ENCODE measurements around the gene SRMS. TPM values are rescaled to one million over a fixed set of nuclear protein-coding genes. Genes with fewer than 3 reads are reported as not detected.

SRMS gene
- total RNA-seq, 1 experiment from 2014 or later, result 0.79 TPM

DNA sequence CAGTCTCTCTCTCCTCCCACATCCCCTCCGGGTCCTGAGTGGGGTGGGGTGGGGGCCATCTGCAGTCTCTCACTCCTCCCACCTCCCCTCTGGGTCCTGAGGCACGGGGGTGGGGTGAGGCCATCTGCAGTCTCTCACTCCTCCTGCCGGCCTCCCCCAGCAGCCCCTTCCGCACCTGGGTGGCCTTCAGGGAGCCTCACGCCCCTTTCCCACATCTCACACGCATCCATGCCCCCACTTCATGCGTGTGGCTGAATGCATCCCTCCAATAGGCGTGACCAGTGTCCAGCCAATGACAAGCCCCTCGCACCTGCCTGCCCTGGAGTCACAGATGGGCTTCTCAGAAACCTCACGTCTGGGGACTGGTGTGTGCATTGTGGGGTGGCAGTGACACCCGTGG lies 993 bp upstream of the SRMS start:
- no peak overlapping the region for H4K91ac ChIP-seq (ENCODE audit: insufficient read length, low read depth, low read length)
- TF ChIP-seq, protein P1, sequence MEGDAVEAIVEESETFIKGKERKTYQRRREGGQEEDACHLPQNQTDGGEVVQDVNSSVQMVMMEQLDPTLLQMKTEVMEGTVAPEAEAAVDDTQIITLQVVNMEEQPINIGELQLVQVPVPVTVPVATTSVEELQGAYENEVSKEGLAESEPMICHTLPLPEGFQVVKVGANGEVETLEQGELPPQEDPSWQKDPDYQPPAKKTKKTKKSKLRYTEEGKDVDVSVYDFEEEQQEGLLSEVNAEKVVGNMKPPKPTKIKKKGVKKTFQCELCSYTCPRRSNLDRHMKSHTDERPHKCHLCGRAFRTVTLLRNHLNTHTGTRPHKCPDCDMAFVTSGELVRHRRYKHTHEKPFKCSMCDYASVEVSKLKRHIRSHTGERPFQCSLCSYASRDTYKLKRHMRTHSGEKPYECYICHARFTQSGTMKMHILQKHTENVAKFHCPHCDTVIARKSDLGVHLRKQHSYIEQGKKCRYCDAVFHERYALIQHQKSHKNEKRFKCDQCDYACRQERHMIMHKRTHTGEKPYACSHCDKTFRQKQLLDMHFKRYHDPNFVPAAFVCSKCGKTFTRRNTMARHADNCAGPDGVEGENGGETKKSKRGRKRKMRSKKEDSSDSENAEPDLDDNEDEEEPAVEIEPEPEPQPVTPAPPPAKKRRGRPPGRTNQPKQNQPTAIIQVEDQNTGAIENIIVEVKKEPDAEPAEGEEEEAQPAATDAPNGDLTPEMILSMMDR (conservative IDR thresholded peaks at IDR 0.05), result no peak
- no peak overlapping the region for H3K14ac ChIP-seq (ENCODE audit: insufficient read depth, low read length)
- H3K56ac ChIP-seq (ENCODE audit: insufficient read length, low read depth, low read length), result no peak overlapping the region
- Mint-ChIP-seq H3K4me3 (no peak overlapping the region), H3K4me1 (peaks cover 22 to 40% of the 10 kb centered on the region in 2 experiments), H3K27ac (no peak overlapping the region), H3K27me3 (ENCODE audit: low read depth) (no peaks in the 10 kb centered on the region), H3K36me3 (ENCODE audit: insufficient read depth in 1 of 3, low read depth in 3 of 3) (no peaks in the 10 kb centered on the region; a peak in 1 of 7 replicates), H3K9me3 (no peaks in the 10 kb centered on the region)
- no peak overlapping the region for H3K23ac ChIP-seq (ENCODE audit: insufficient read length, low read depth, low read length)
- H2BK120ac ChIP-seq (ENCODE audit: low read depth, low read length, poor library complexity, severe bottlenecking), result no peak overlapping the region
- peaks cover 4% of the 10 kb centered on the region for H3K23me2 ChIP-seq (ENCODE audit: insufficient read length, low read depth, low read length, poor library complexity, severe bottlenecking)
- H2BK5ac ChIP-seq (ENCODE audit: insufficient read length, low read length), result no peak overlapping the region
- H4K8ac ChIP-seq (replicated peaks; ENCODE audit: insufficient read length, low read depth, low read length), result no peak overlapping the region
- no peaks in the 10 kb centered on the region for H3K9me3 ChIP-seq (ENCODE audit: control insufficient read depth, low read depth, low read length)
- H2AK5ac ChIP-seq (ENCODE audit: insufficient read length, low read length), result no peak overlapping the region
- H3K79me2 ChIP-seq (ENCODE audit: insufficient read depth, low read length), result no peaks in the 10 kb centered on the region
- no peak overlapping the region for H2BK12ac ChIP-seq (ENCODE audit: insufficient read length, low read depth, low read length)
- no peaks in the 10 kb centered on the region; the same call in 1 of the 2 replicates for H3K4me1 ChIP-seq (ENCODE audit: insufficient read depth, low read length)
- H4K5ac ChIP-seq (ENCODE audit: insufficient read length, low read depth, low read length), result no peak overlapping the region
- no peak overlapping the region for H2AFZ ChIP-seq (ENCODE audit: low read length)
- WGBS (ENCODE audit: extremely low coverage, insufficient read length, low lambda C conversion rate), result no CpG with 5 or more reads among the region's 11 CpGs
- peaks cover 3% of the 10 kb centered on the region for H4K20me1 ChIP-seq (ENCODE audit: control insufficient read depth, insufficient read depth, insufficient read length)
- H2BK20ac ChIP-seq (ENCODE audit: low read depth, low read length, poor library complexity, severe bottlenecking), result no peak overlapping the region
- no peak overlapping the region for H2BK15ac ChIP-seq (ENCODE audit: low read depth, low read length)
- H3K4ac ChIP-seq (ENCODE audit: low read depth, low read length), result no peak overlapping the region
- no peaks in the 10 kb centered on the region for H3K79me1 ChIP-seq (ENCODE audit: insufficient read depth, low read depth, low read length, poor library complexity, severe bottlenecking)
- no peak overlapping the region for H3K4me2 ChIP-seq (ENCODE audit: insufficient read depth, insufficient read length, low read length)
- H3T11ph ChIP-seq (ENCODE audit: low read length), result no peak overlapping the region
- no peak overlapping the region for H3K18ac ChIP-seq (ENCODE audit: insufficient read length, low read depth, low read length)
- H3K27me3 ChIP-seq (ENCODE audit: insufficient read depth, low read length), result no peaks in the 10 kb centered on the region
- no peak overlapping the region for H3K9ac ChIP-seq (ENCODE audit: extremely low read depth, insufficient read length, low read length)
- no peak overlapping the region for H3K27ac ChIP-seq (ENCODE audit: insufficient read length, low read depth, low read length)
- DNase-seq, result no peak

All from H9 (cell line).